ENCODE measurements around the gene PPP1R1B.

GRCh38 chr17:39635614-39636176 is 8.9 kb downstream of the PPP1R1B start:
- no peak for TF ChIP-seq CTCF (conservative IDR thresholded peaks at IDR 0.05; ENCODE audit: low read length)
- no peak for TF ChIP-seq EZH2phosphoT487 (IDR thresholded peaks at IDR 0.05; ENCODE audit: borderline replicate concordance, low read depth, low read length)

Data from OCI-LY7 (cell line).